ENCODE results near the gene CTR9.

The CTR9 gene

GRCh38 chr11:10750838-10751580, at the start of gene CTR9:
Gene CTR9 (plus strand): TSS chr11:10751246. CDS start chr11:10751413, 167 bp downstream.
- peak; percentile 79 for DNase-seq (ENCODE audit: low read depth)

- DNase-seq (ENCODE audit: low read depth), result no peak
Measured at GRCh38 chr11:10701982-10702381, 49.1 kb upstream of the CTR9 start.

GRCh38 chr11:10708131-10708530, 42.9 kb upstream of the CTR9 start:
- DNase-seq (ENCODE audit: low read depth), result no peak

GRCh38 chr11:10709299-10710086, 41.6 kb upstream of the CTR9 start:
- no peak for DNase-seq (ENCODE audit: low read depth)

- no peak for DNase-seq (ENCODE audit: low read depth)
Measured at GRCh38 chr11:10715571-10715970, 35.5 kb upstream of the CTR9 start.

GRCh38 chr11:10716122-10716521, 34.9 kb upstream of the CTR9 start:
- no peak for DNase-seq (ENCODE audit: low read depth)

- no peak for DNase-seq (ENCODE audit: low read depth)
Measured at GRCh38 chr11:10716543-10717259, 34.3 kb upstream of the CTR9 start.

GRCh38 chr11:10719616-10720015, 31.4 kb upstream of the CTR9 start:
- DNase-seq (ENCODE audit: low read depth), result no peak

- no peak for DNase-seq (ENCODE audit: low read depth)
Measured at GRCh38 chr11:10720881-10721376, 30.1 kb upstream of the CTR9 start.

GRCh38 chr11:10722307-10722706, 28.7 kb upstream of the CTR9 start:
- no peak for DNase-seq (ENCODE audit: low read depth)

GRCh38 chr11:10725114-10725906, 25.7 kb upstream of the CTR9 start:
- no peak for DNase-seq (ENCODE audit: low read depth)

GRCh38 chr11:10725907-10726253, 25.2 kb upstream of the CTR9 start:
- DNase-seq (ENCODE audit: low read depth), result no peak

- no peak for DNase-seq (ENCODE audit: low read depth)
Measured at GRCh38 chr11:10727146-10727851, 23.7 kb upstream of the CTR9 start.

GRCh38 chr11:10728154-10728553, 22.9 kb upstream of the CTR9 start:
- DNase-seq (ENCODE audit: low read depth), result no peak

- no peak for DNase-seq (ENCODE audit: low read depth)
Measured at GRCh38 chr11:10728789-10729472, 22.1 kb upstream of the CTR9 start.

GRCh38 chr11:10730151-10730550, 20.9 kb upstream of the CTR9 start:
- no peak for DNase-seq (ENCODE audit: low read depth)

- no peak for DNase-seq (ENCODE audit: low read depth)
Measured at GRCh38 chr11:10731064-10731680, 19.9 kb upstream of the CTR9 start.

- peak; percentile 79 for DNase-seq (ENCODE audit: low read depth)
Measured at GRCh38 chr11:10735481-10736475, 15.3 kb upstream of the CTR9 start.

All from stimulated activated CD8-positive, alpha-beta memory T cell treated with anti-CD3 and anti-CD28 coated beads, Interleukin-15, amount 100 ng/mL, for 1 hour (primary cell).